ENCODE measurements around the gene ENOX1. TPM values are rescaled to one million over a fixed set of nuclear protein-coding genes. Genes with fewer than 3 reads are reported as not detected.

The ENOX1 gene
- total and polyA plus RNA-seq, 7 donors, result 0.23 to 20.2 (median 11.1) TPM

- no peak for DNase-seq
- H3K36me3 ChIP-seq, result peaks cover 0 to under 1% (median 0%) of the 10 kb centered on the region in 4 donors
- H3K4me1 ChIP-seq, result peaks cover 0 to 30% (median 25%) of the 10 kb centered on the region in 4 donors
- H3K4me3 ChIP-seq, result no peak overlapping the region
- H3K9me3 ChIP-seq, result no peaks in the 10 kb centered on the region
- H3K27ac ChIP-seq, result peak overlapping the region in 2 of 4 donors; percentile 66 to 67
- TF ChIP-seq EP300 (IDR thresholded peaks at IDR 0.05), result no peak
- no peak for TF ChIP-seq CTCF (IDR thresholded peaks at IDR 0.05)
- TF ChIP-seq POLR2A (IDR thresholded peaks at IDR 0.05), result no peak
- no peak for TF ChIP-seq POLR2AphosphoS5 (IDR thresholded peaks at IDR 0.05)
- no peaks in the 10 kb centered on the region for H3K27me3 ChIP-seq
- intact Hi-C loops (cut with DNase I), result no loop called here
- WGBS, 2 donors, result 75 to 83% methylated on average over 5 of the region's 5 CpGs
These were observed 495.3 kb downstream of the ENOX1 start for GRCh38 chr13:43291287-43292060.

- Histone ChIP-seq H3K36me3 (no peaks in the 10 kb centered on the region), H3K9me3 (no peaks in the 10 kb centered on the region), H3K27ac (peak overlapping the region; percentile 7 to 67 (median 54)), H3K4me3 (no peak overlapping the region), H3K27me3 (no peaks in the 10 kb centered on the region), H3K4me1 (peaks cover 0 to 44% (median 34%) of the 10 kb centered on the region in 4 donors)
- intact Hi-C loops (cut with DNase I), result no loop called here
- DNase-seq, result no peak
- WGBS, 2 donors, result 70 to 75% methylated on average over 6 of the region's 6 CpGs
- no peak for TF ChIP-seq CTCF (IDR thresholded peaks at IDR 0.05)
- TF ChIP-seq EP300 (IDR thresholded peaks at IDR 0.05), result no peak
- TF ChIP-seq POLR2A (IDR thresholded peaks at IDR 0.05), result no peak
- TF ChIP-seq POLR2AphosphoS5 (IDR thresholded peaks at IDR 0.05), result peak in 2 of 4 donors; percentile 54 to 55
These were observed 497.1 kb downstream of the ENOX1 start for GRCh38 chr13:43289470-43290255.

GRCh38 chr13:43286751-43287150 lies 500.0 kb downstream of the ENOX1 start:
- TF ChIP-seq CTCF (IDR thresholded peaks at IDR 0.05) (no peak), POLR2AphosphoS5 (IDR thresholded peaks at IDR 0.05) (no peak), POLR2A (IDR thresholded peaks at IDR 0.05) (no peak), EP300 (IDR thresholded peaks at IDR 0.05) (no peak)
- no peak for DNase-seq
- peak overlapping the region in 1 of 4 donors; percentile 54 for H3K27ac ChIP-seq
- no peaks in the 10 kb centered on the region for H3K36me3 ChIP-seq
- no peaks in the 10 kb centered on the region for H3K27me3 ChIP-seq
- no peaks in the 10 kb centered on the region for H3K9me3 ChIP-seq
- H3K4me3 ChIP-seq, result no peak overlapping the region
- H3K4me1 ChIP-seq, result peaks cover 0 to 52% (median 37%) of the 10 kb centered on the region in 4 donors
- intact Hi-C loops (cut with DNase I), result no loop called here
- 95 to 96% methylated on average over 1 of the region's 1 CpG for WGBS, 2 donors

GRCh38 chr13:43285933-43286597 lies 500.7 kb downstream of the ENOX1 start:
- no peak overlapping the region for H3K4me3 ChIP-seq
- WGBS, 2 donors, result 77 to 78% methylated on average over 7 of the region's 7 CpGs
- no peaks in the 10 kb centered on the region for H3K9me3 ChIP-seq
- H3K4me1 ChIP-seq, result peaks cover 0 to 52% (median 35%) of the 10 kb centered on the region in 4 donors
- H3K36me3 ChIP-seq, result no peaks in the 10 kb centered on the region
- intact Hi-C loops (cut with DNase I), result no loop called here
- no peak for DNase-seq
- H3K27ac ChIP-seq, result peak overlapping the region in 1 of 4 donors; percentile 54
- no peaks in the 10 kb centered on the region for H3K27me3 ChIP-seq
- TF ChIP-seq EP300 (IDR thresholded peaks at IDR 0.05), result no peak
- TF ChIP-seq CTCF (IDR thresholded peaks at IDR 0.05), result no peak
- TF ChIP-seq POLR2AphosphoS5 (IDR thresholded peaks at IDR 0.05), result no peak
- TF ChIP-seq POLR2A (IDR thresholded peaks at IDR 0.05), result no peak
